DMS 273 (cell line): ENCODE measurements around the gene STH.
"Not testable (repeated sequence)": the region's sequence is repeated elsewhere in the genome, so short reads cannot be mapped to it uniquely, and the experiment has no call there.

Experiments used
- DNase-seq: peaks from one replicate; lab custom pipeline; 2025; ENCODE audit not compliant: unreplicated experiment; lab: John Stamatoyannopoulos, UW

Gene STH

GRCh38 chr17:46002311-46002972, 3.4 kb downstream of the STH start:
- peak; percentile 79 for DNase-seq

DNA sequence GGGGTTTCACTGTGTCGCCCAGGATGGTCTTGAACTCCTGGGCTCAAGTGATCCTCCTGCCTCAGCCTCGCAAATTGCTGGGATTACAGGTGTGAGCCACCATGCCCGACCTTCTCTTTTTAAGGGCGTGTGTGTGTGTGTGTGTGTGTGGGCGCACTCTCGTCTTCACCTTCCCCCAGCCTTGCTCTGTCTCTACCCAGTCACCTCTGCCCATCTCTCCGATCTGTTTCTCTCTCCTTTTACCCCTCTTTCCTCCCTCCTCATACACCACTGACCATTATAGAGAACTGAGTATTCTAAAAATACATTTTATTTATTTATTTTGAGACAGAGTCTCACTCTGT, 3.9 kb downstream of the STH start:
- no peak for DNase-seq

DNA sequence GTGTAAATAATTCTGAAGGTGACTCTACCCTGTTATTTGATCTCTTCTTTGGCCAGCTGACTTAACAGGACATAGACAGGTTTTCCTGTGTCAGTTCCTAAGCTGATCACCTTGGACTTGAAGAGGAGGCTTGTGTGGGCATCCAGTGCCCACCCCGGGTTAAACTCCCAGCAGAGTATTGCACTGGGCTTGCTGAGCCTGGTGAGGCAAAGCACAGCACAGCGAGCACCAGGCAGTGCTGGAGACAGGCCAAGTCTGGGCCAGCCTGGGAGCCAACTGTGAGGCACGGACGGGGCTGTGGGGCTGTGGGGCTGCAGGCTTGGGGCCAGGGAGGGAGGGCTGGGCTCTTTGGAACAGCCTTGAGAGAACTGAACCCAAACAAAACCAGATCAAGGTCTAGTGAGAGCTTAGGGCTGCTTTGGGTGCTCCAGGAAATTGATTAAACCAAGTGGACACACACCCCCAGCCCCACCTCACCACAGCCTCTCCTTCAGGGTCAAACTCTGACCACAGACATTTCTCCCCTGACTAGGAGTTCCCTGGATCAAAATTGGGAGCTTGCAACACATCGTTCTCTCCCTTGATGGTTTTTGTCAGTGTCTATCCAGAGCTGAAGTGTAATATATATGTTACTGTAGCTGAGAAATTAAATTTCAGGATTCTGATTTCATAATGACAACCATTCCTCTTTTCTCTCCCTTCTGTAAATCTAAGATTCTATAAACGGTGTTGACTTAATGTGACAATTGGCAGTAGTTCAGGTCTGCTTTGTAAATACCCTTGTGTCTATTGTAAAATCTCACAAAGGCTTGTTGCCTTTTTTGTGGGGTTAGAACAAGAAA, 5.1 kb downstream of the STH start:
- peak; percentile 75 for DNase-seq

DNA sequence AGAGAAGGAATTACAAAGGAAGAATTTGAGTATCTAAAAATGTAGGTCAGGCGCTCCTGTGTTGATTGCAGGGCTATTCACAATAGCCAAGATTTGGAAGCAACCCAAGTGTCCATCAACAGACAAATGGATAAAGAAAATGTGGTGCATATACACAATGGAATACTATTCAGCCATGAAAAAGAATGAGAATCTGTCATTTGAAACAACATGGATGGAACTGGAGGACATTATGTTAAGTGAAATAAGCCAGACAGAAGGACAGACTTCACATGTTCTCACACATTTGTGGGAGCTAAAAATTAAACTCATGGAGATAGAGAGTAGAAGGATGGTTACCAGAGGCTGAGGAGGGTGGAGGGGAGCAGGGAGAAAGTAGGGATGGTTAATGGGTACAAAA, 7.0 kb downstream of the STH start:
- not testable (repeated sequence) for DNase-seq

DNA sequence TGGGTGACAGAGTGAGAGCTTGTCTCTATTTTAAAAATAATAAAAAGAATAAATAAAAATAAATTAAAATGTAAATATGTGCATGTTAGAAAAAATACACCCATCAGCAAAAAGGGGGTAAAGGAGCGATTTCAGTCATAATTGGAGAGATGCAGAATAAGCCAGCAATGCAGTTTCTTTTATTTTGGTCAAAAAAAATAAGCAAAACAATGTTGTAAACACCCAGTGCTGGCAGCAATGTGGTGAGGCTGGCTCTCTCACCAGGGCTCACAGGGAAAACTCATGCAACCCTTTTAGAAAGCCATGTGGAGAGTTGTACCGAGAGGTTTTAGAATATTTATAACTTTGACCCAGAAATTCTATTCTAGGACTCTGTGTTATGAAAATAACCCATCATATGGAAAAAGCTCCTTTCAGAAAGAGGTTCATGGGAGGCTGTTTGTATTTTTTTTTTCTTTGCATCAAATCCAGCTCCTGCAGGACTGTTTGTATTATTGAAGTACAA, 8.5 kb downstream of the STH start:
- DNase-seq = no peak

GRCh38 chr17:46008591-46008990, 9.5 kb downstream of the STH start:
- no peak for DNase-seq

DNA sequence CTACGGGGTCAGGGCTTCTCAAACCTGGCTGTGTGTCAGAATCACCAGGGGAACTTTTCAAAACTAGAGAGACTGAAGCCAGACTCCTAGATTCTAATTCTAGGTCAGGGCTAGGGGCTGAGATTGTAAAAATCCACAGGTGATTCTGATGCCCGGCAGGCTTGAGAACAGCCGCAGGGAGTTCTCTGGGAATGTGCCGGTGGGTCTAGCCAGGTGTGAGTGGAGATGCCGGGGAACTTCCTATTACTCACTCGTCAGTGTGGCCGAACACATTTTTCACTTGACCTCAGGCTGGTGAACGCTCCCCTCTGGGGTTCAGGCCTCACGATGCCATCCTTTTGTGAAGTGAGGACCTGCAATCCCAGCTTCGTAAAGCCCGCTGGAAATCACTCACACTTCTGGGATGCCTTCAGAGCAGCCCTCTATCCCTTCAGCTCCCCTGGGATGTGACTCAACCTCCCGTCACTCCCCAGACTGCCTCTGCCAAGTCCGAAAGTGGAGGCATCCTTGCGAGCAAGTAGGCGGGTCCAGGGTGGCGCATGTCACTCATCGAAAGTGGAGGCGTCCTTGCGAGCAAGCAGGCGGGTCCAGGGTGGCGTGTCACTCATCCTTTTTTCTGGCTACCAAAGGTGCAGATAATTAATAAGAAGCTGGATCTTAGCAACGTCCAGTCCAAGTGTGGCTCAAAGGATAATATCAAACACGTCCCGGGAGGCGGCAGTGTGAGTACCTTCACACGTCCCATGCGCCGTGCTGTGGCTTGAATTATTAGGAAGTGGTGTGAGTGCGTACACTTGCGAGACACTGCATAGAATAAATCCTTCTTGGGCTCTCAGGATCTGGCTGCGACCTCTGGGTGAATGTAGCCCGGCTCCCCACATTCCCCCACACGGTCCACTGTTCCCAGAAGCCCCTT, 10.9 kb downstream of the STH start:
- DNase-seq = no peak

GRCh38 chr17:46010597-46011186, 11.6 kb downstream of the STH start:
- no peak for DNase-seq

GRCh38 chr17:46011711-46012505, 12.9 kb downstream of the STH start:
- no peak for DNase-seq

DNA sequence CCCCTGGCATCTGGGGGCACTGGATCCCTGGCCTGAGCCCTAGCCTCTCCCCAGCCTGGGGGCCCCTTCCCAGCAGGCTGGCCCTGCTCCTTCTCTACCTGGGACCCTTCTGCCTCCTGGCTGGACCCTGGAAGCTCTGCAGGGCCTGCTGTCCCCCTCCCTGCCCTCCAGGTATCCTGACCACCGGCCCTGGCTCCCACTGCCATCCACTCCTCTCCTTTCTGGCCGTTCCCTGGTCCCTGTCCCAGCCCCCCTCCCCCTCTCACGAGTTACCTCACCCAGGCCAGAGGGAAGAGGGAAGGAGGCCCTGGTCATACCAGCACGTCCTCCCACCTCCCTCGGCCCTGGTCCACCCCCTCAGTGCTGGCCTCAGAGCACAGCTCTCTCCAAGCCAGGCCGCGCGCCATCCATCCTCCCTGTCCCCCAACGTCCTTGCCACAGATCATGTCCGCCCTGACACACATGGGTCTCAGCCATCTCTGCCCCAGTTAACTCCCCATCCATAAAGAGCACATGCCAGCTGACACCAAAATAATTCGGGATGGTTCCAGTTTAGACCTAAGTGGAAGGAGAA, 13.5 kb downstream of the STH start:
- DNase-seq = no peak

DNA sequence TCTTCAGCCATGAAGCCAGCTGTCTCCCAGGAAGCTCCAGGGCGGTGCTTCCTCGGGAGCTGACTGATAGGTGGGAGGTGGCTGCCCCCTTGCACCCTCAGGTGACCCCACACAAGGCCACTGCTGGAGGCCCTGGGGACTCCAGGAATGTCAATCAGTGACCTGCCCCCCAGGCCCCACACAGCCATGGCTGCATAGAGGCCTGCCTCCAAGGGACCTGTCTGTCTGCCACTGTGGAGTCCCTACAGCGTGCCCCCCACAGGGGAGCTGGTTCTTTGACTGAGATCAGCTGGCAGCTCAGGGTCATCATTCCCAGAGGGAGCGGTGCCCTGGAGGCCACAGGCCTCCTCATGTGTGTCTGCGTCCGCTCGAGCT, 14.1 kb downstream of the STH start:
- no peak for DNase-seq

DNA sequence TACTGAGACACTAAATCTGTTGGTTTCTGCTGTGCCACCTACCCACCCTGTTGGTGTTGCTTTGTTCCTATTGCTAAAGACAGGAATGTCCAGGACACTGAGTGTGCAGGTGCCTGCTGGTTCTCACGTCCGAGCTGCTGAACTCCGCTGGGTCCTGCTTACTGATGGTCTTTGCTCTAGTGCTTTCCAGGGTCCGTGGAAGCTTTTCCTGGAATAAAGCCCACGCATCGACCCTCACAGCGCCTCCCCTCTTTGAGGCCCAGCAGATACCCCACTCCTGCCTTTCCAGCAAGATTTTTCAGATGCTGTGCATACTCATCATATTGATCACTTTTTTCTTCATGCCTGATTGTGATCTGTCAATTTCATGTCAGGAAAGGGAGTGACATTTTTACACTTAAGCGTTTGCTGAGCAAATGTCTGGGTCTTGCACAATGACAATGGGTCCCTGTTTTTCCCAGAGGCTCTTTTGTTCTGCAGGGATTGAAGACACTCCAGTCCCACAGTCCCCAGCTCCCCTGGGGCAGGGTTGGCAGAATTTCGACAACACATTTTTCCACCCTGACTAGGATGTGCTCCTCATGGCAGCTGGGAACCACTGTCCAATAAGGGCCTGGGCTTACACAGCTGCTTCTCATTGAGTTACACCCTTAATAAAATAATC, 14.6 kb downstream of the STH start:
- no peak for DNase-seq

- DNase-seq = not testable (repeated sequence)
Observed at GRCh38 chr17:46019408-46019925, 20.4 kb downstream of the STH start.

DNA sequence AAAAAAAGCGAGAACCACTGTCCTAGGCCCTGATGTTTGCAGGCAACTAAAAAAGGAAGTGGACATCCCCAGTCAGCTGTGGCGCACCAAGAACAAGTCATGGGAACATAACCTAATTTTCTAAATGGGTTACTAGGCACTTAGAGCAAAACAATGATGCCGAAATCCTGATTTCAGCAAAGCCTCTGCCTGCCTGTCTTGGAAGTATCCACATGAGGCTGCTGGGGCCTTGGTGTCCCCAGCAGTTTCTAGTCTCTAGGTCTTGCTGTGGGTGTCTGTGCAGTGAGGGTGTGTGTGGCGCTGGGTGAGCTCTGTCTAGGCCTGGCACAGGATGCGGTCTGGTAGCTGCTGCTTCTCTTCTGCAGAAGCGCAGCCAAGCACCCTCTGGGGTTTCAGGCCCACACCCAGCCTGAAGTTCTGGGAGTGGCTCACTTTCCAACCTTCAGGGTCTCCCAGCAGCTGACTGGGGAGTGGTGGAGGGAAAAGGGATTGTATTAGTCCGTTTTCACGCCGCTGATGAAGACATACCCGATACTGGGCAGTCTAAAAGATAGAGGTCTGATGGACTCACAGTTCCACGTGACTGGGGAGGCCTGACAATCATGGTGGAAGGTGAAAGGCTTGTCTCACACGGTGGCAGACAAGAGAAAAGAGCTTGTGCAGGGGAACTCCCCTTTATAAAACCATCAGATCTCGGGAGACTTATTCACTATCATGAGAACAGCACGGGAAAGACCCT, 21.1 kb downstream of the STH start:
- no peak for DNase-seq

GRCh38 chr17:46020998-46021397, 21.9 kb downstream of the STH start:
- DNase-seq = no peak

GRCh38 chr17:46023366-46023765, 24.3 kb downstream of the STH start:
- not testable (repeated sequence) for DNase-seq

DNA sequence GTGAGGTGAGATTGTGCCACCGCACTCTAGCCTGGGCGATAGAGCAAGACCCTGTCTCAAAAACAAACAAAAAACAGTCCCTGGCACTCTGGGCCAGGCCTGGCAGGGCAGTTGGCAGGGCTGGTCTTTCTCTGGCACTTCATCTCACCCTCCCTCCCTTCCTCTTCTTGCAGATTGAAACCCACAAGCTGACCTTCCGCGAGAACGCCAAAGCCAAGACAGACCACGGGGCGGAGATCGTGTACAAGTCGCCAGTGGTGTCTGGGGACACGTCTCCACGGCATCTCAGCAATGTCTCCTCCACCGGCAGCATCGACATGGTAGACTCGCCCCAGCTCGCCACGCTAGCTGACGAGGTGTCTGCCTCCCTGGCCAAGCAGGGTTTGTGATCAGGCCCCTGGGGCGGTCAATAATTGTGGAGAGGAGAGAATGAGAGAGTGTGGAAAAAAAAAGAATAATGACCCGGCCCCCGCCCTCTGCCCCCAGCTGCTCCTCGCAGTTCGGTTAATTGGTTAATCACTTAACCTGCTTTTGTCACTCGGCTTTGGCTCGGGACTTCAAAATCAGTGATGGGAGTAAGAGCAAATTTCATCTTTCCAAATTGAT, 24.8 kb downstream of the STH start:
- no peak for DNase-seq

- DNase-seq = no peak
Observed at GRCh38 chr17:46024590-46024989, 25.5 kb downstream of the STH start.
